ENCODE measurements around the gene ZBTB39.
"Not testable (repeated sequence)": the region's sequence is repeated elsewhere in the genome, so short reads cannot be mapped to it uniquely, and the experiment has no call there.

The ZBTB39 gene

DNA sequence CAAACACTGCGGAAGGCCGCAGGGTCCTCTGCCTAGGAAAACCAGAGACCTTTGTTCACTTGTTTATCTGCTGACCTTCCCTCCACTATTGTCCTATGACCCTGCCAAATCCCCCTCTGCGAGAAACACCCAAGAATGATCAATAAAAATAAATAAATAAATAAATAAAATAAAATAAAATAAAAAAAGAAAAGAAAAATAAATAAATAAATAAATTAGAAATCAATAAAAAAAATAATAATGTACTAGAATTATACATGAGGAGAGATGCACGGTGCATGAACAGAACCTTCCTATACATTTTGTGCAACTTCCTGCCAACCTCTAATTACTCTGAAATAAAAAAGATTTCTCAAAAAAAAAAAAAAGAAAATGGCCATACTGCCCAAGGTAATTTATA, 41.2 kb downstream of the ZBTB39 start:
- not testable (repeated sequence) for H3K9me3 ChIP-seq (ENCODE audit: insufficient read depth, low read depth, low read length); H3K4me2 ChIP-seq (ENCODE audit: low read depth, low read length, poor library complexity, severe bottlenecking); H3K4me3 ChIP-seq (ENCODE audit: low read length, poor library complexity, severe bottlenecking); H3K9me2 ChIP-seq (replicated peaks; ENCODE audit: low read depth, low read length); H3K9ac ChIP-seq (ENCODE audit: low read depth, low read length, poor library complexity, severe bottlenecking); H3K4me1 ChIP-seq (ENCODE audit: insufficient read depth, low read length, poor library complexity, severe bottlenecking); H3K79me2 ChIP-seq (ENCODE audit: insufficient read depth, low read length); H2AFZ ChIP-seq (ENCODE audit: low read length); H3K36me3 ChIP-seq (ENCODE audit: insufficient read depth, low read length); H3K27me3 ChIP-seq (ENCODE audit: insufficient read depth, low read length, poor library complexity, severe bottlenecking); H4K20me1 ChIP-seq (ENCODE audit: insufficient read depth, low read length, poor library complexity, severe bottlenecking); H3F3A ChIP-seq (ENCODE audit: low read depth)

DNA sequence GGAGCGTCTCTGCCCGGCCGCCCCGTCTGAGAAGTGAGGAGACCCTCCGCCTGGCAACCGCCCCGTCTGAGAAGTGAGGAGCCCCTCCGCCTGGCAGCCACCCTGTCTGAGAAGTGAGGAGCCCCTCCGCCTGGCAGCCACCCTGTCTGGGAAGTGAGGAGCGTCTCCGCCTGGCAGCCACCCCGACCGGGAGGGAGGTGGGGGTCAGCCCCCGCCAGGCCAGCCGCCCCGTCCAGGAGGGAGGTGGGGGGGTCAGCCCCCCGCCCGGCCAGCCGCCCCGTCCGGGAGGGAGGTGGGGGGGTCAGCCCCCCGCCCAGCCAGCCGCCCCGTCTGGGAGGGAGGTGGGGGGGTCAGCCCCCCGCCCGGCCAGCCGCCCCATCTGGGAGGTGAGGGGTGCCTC, 42.8 kb downstream of the ZBTB39 start:
- not testable (repeated sequence) for H2AFZ ChIP-seq (ENCODE audit: low read length); H3K27me3 ChIP-seq (ENCODE audit: insufficient read depth, low read length, poor library complexity, severe bottlenecking); H3K9ac ChIP-seq (ENCODE audit: low read depth, low read length, poor library complexity, severe bottlenecking); H3K79me2 ChIP-seq (ENCODE audit: insufficient read depth, low read length); H3K9me3 ChIP-seq (ENCODE audit: insufficient read depth, low read depth, low read length); H3K4me3 ChIP-seq (ENCODE audit: low read length, poor library complexity, severe bottlenecking); H3F3A ChIP-seq (ENCODE audit: low read depth); H3K9me2 ChIP-seq (replicated peaks; ENCODE audit: low read depth, low read length); H3K36me3 ChIP-seq (ENCODE audit: insufficient read depth, low read length); H3K4me2 ChIP-seq (ENCODE audit: low read depth, low read length, poor library complexity, severe bottlenecking); H3K4me1 ChIP-seq (ENCODE audit: insufficient read depth, low read length, poor library complexity, severe bottlenecking); H4K20me1 ChIP-seq (ENCODE audit: insufficient read depth, low read length, poor library complexity, severe bottlenecking)

GRCh38 chr12:56962247-56962646, 44.1 kb downstream of the ZBTB39 start:
- H3K9ac ChIP-seq (ENCODE audit: low read depth, low read length, poor library complexity, severe bottlenecking); H3F3A ChIP-seq (ENCODE audit: low read depth); H3K27me3 ChIP-seq (ENCODE audit: insufficient read depth, low read length, poor library complexity, severe bottlenecking); H3K9me2 ChIP-seq (replicated peaks; ENCODE audit: low read depth, low read length); H3K36me3 ChIP-seq (ENCODE audit: insufficient read depth, low read length); H3K4me2 ChIP-seq (ENCODE audit: low read depth, low read length, poor library complexity, severe bottlenecking); H4K20me1 ChIP-seq (ENCODE audit: insufficient read depth, low read length, poor library complexity, severe bottlenecking); H3K4me3 ChIP-seq (ENCODE audit: low read length, poor library complexity, severe bottlenecking); H2AFZ ChIP-seq (ENCODE audit: low read length); H3K79me2 ChIP-seq (ENCODE audit: insufficient read depth, low read length); H3K9me3 ChIP-seq (ENCODE audit: insufficient read depth, low read depth, low read length); H3K4me1 ChIP-seq (ENCODE audit: insufficient read depth, low read length, poor library complexity, severe bottlenecking): not testable (repeated sequence)

DNA sequence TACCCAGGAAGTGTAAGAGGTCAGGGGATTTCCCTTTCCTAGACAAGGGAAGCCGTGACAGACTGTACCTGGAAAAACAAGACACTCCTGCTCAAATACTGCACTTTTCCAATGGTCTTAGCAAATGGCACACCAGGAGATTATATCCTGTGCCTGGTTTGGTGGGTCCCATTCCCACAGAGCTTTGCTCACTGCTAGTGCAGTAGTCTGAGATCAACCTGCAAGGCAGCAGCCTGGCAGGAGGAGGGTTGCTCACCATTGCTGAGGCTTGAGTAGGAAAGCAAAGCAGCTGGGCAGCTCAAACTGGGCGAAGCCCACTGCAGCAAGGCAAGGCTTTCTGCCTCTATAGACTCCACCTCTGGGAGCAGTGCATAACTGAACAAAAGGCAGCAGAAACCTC, 47.9 kb downstream of the ZBTB39 start:
- TF ChIP-seq, protein P1, sequence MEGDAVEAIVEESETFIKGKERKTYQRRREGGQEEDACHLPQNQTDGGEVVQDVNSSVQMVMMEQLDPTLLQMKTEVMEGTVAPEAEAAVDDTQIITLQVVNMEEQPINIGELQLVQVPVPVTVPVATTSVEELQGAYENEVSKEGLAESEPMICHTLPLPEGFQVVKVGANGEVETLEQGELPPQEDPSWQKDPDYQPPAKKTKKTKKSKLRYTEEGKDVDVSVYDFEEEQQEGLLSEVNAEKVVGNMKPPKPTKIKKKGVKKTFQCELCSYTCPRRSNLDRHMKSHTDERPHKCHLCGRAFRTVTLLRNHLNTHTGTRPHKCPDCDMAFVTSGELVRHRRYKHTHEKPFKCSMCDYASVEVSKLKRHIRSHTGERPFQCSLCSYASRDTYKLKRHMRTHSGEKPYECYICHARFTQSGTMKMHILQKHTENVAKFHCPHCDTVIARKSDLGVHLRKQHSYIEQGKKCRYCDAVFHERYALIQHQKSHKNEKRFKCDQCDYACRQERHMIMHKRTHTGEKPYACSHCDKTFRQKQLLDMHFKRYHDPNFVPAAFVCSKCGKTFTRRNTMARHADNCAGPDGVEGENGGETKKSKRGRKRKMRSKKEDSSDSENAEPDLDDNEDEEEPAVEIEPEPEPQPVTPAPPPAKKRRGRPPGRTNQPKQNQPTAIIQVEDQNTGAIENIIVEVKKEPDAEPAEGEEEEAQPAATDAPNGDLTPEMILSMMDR (conservative IDR thresholded peaks at IDR 0.05; ENCODE audit: low read length) = no peak
- no peak for TF ChIP-seq EZH2phosphoT487 (IDR thresholded peaks at IDR 0.05; ENCODE audit: borderline replicate concordance)
- H3K9me2 ChIP-seq (replicated peaks; ENCODE audit: low read depth, low read length) = no peaks in the 10 kb centered on the region
- no peak overlapping the region for H2AFZ ChIP-seq (ENCODE audit: low read length)
- no peaks in the 10 kb centered on the region for H3K4me1 ChIP-seq (ENCODE audit: insufficient read depth, low read length, poor library complexity, severe bottlenecking)
- no peaks in the 10 kb centered on the region for H3K79me2 ChIP-seq (ENCODE audit: insufficient read depth, low read length)
- H3K4me3 ChIP-seq (ENCODE audit: low read length, poor library complexity, severe bottlenecking) = no peak overlapping the region
- H3K9me3 ChIP-seq (ENCODE audit: insufficient read depth, low read depth, low read length) = 0 out of 2 replicates have a peak, but pooled peaks cover 3% of the 10 kb centered on the region
- no peak overlapping the region for H3K9ac ChIP-seq (ENCODE audit: low read depth, low read length, poor library complexity, severe bottlenecking)
- no peaks in the 10 kb centered on the region for H3K27me3 ChIP-seq (ENCODE audit: insufficient read depth, low read length, poor library complexity, severe bottlenecking)
- H3F3A ChIP-seq (ENCODE audit: low read depth) = no peaks in the 10 kb centered on the region
- H3K4me2 ChIP-seq (ENCODE audit: low read depth, low read length, poor library complexity, severe bottlenecking) = no peak overlapping the region
- no peaks in the 10 kb centered on the region for H3K36me3 ChIP-seq (ENCODE audit: insufficient read depth, low read length)
- no peaks in the 10 kb centered on the region for H4K20me1 ChIP-seq (ENCODE audit: insufficient read depth, low read length, poor library complexity, severe bottlenecking)
